Measurements from ENCODE around the gene ENTPD5.
A peak's percentile ranks its signal among the peaks of the same experiment; 100 is the strongest.

The ENTPD5 gene

DNA sequence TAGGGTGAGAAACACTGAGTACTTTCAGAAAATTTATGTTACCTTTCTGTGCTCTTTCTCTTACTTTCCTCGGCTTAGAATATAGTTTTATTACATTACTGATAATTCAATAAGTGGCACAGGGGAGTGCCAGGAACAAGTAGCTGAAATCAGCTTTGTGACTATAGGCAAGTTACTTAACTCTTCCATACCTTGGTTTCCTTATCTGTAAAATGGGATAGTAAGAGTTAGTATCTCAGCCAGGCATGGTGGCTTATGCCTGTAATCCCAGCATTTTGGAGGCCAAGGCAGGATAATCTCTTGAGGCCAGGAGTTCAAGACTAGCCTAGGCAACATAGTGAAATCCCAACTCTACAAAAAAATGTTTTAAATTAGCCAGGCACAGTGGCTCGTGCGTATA is 15.5 kb upstream of the ENTPD5 start:
- POLR2A ChIA-PET (ENCODE audit: low non-redundant PET), result no interaction called here
- TF ChIP-seq, protein P1, sequence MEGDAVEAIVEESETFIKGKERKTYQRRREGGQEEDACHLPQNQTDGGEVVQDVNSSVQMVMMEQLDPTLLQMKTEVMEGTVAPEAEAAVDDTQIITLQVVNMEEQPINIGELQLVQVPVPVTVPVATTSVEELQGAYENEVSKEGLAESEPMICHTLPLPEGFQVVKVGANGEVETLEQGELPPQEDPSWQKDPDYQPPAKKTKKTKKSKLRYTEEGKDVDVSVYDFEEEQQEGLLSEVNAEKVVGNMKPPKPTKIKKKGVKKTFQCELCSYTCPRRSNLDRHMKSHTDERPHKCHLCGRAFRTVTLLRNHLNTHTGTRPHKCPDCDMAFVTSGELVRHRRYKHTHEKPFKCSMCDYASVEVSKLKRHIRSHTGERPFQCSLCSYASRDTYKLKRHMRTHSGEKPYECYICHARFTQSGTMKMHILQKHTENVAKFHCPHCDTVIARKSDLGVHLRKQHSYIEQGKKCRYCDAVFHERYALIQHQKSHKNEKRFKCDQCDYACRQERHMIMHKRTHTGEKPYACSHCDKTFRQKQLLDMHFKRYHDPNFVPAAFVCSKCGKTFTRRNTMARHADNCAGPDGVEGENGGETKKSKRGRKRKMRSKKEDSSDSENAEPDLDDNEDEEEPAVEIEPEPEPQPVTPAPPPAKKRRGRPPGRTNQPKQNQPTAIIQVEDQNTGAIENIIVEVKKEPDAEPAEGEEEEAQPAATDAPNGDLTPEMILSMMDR (conservative IDR thresholded peaks at IDR 0.05; ENCODE audit: low read depth), result no peak
- DNase-seq (ENCODE audit: low spot score), result no peak
- no peak overlapping the region for H3K27ac ChIP-seq
- CTCF ChIA-PET, result no interaction called here

DNA sequence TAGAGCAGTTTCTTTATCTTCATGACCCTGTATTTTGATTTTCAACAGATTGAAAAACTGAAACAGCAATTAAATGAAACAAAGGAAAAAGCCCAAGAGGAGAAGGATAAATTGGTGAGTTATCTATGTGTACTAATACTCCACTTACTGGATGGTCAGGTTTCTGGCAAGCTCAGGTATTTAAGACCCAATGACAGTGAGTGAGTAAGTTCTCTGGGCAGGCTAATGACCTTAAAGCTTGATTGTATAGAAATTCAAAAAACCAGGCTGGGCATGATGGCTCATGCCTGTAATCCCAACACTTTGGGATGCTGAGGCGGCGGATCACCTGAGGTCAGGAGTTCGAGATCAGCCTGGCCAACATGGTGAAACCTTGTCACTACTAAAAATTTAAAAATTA is 10.0 kb upstream of the ENTPD5 start:
- TF ChIP-seq, protein P1 (conservative IDR thresholded peaks at IDR 0.05; ENCODE audit: low read depth), result no peak
- no peak overlapping the region for H3K27ac ChIP-seq
- no peak for DNase-seq (ENCODE audit: low spot score)
- ChIA-PET POLR2A (ENCODE audit: low non-redundant PET) (no interaction called here), CTCF (interaction anchor here (0.6 kb wide), 1 partner anchor 357 kb away, joined by 3 read pairs; no protein-coding TSS in a partner anchor)

GRCh38 chr14:74022346-74022745 is 3.3 kb upstream of the ENTPD5 start:
- DNase-seq (ENCODE audit: low spot score), result no peak
- ChIA-PET CTCF (interaction anchor here (0.7 kb wide), 1 partner anchor 792 kb away, joined by 4 read pairs; no protein-coding TSS in a partner anchor), POLR2A (ENCODE audit: low non-redundant PET) (no interaction called here)
- TF ChIP-seq, protein P1 (conservative IDR thresholded peaks at IDR 0.05; ENCODE audit: low read depth), result no peak
- H3K27ac ChIP-seq, result no peak overlapping the region

- ChIA-PET CTCF (no interaction called here), POLR2A (ENCODE audit: low non-redundant PET) (no interaction called here)
- H3K27ac ChIP-seq, result peak overlapping the region; percentile 99
- DNase-seq (ENCODE audit: low spot score), result peak; percentile 16
- TF ChIP-seq, protein P1 (conservative IDR thresholded peaks at IDR 0.05; ENCODE audit: low read depth), result no peak
Measured at GRCh38 chr14:74019408-74020137, 485 bp upstream of the ENTPD5 start.

- TF ChIP-seq, protein P1 (conservative IDR thresholded peaks at IDR 0.05; ENCODE audit: low read depth), result no peak
- peak; percentile 83 for DNase-seq (ENCODE audit: low spot score)
- CTCF ChIA-PET, result no interaction called here
- H3K27ac ChIP-seq, result peak overlapping the region; percentile 99
- POLR2A ChIA-PET (ENCODE audit: low non-redundant PET), result no interaction called here
Measured at GRCh38 chr14:74018174-74018585, 908 bp downstream of the ENTPD5 start.

GRCh38 chr14:74015963-74016362 is 3.1 kb downstream of the ENTPD5 start:
- ChIA-PET POLR2A (ENCODE audit: low non-redundant PET) (no interaction called here), CTCF (no interaction called here)
- no peak for DNase-seq (ENCODE audit: low spot score)
- TF ChIP-seq, protein P1 (conservative IDR thresholded peaks at IDR 0.05; ENCODE audit: low read depth), result no peak
- H3K27ac ChIP-seq, result no peak overlapping the region

Measured in RWPE1 (cell line).